Coronary artery (tissue), 2 donors: ENCODE results near the gene DSCAM.

Experiments
- DNase-seq: peaks from one replicate; pipeline ENCODE4 v3.0.0-alpha.2; 2017; ENCODE audit warnings: low spot score
- H3K27ac ChIP-seq, 2 donors: fragments of 200-600 bp; sonication (generic); one replicate each; pipeline ENCODE4 v1.5.1; 2016 to 2019
- H3K4me3 ChIP-seq: fragments of 200-600 bp; sonication (generic); 2 replicates; pipeline ENCODE4 v1.5.1; 2016; ENCODE audit warnings: mild to moderate bottlenecking, moderate library complexity
- TF ChIP-seq, protein P1 (sequence below): fragments of 200-600 bp; sonication (generic); IDR thresholded peaks from one replicate; pipeline ENCODE4 v1.5.1; 2019; ENCODE audit warnings: antibody characterized with exemption

Gene DSCAM

DNA sequence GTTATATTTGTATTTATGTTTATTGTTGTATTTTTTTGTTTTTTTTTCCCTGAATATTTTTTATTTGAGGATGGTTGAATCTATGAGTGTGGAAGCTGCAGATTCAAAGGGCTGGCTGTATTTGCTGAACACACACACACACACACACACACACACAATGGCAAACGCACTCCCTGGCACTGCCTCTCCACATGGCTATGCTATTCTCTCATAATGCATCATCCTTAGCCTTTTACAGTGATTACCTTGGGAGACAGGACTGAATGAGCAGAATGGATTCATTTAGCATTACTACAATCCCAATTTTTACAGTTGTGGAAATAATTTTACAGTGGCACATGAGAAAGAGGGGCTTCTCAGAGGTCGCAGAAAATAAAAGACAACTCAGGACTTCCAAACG is 589.6 kb downstream of the DSCAM start:
- H3K4me3 ChIP-seq: no peak overlapping the region
- TF ChIP-seq, protein P1, sequence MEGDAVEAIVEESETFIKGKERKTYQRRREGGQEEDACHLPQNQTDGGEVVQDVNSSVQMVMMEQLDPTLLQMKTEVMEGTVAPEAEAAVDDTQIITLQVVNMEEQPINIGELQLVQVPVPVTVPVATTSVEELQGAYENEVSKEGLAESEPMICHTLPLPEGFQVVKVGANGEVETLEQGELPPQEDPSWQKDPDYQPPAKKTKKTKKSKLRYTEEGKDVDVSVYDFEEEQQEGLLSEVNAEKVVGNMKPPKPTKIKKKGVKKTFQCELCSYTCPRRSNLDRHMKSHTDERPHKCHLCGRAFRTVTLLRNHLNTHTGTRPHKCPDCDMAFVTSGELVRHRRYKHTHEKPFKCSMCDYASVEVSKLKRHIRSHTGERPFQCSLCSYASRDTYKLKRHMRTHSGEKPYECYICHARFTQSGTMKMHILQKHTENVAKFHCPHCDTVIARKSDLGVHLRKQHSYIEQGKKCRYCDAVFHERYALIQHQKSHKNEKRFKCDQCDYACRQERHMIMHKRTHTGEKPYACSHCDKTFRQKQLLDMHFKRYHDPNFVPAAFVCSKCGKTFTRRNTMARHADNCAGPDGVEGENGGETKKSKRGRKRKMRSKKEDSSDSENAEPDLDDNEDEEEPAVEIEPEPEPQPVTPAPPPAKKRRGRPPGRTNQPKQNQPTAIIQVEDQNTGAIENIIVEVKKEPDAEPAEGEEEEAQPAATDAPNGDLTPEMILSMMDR: no peak
- H3K27ac ChIP-seq: no peak overlapping the region
- DNase-seq: no peak

DNA sequence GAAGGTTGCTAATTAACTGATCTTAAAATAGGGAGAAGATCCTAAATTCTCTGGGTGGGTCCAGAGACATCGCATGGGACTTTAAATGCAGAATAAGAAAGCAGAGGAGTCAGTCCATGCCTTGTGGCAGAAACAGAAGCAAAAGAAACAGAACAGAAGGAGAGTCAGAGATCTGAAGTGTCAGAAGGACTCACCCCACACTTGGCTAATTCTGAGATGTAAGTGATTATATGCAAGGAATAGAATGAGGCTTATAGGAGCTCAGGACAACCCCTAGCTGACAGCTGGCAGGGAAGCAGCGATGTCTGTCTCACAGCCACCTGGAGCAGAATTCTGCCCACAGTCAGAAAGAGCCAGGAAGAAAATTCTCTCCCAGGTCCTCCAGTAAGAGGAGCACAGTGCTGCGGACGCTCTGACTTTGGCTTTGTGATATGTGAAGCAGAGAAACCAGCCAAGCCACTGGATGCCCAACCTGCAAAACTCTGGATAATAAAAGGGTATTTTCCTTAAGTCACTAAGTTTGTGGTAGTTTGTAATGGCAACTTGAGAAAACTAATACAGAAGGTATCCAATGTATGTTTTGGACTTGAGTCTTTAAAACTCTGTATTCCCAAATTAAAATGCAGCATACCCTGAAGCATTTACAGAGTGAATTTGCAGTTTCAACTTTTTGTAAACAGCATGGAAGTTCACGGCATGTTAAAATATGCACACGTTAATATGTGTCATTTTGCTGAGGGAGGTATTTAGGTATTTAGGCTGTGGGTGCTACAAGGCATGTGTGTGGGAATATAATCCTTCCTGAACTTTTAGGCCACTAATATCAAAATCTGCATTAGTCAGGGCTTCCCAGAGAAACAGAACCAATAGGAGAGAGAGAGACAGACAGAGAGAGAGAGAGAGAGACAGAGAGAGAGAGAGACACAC is 591.2 kb downstream of the DSCAM start:
- no peak for DNase-seq
- TF ChIP-seq, protein P1: no peak
- H3K4me3 ChIP-seq: no peak overlapping the region
- H3K27ac ChIP-seq: no peak overlapping the region

DNA sequence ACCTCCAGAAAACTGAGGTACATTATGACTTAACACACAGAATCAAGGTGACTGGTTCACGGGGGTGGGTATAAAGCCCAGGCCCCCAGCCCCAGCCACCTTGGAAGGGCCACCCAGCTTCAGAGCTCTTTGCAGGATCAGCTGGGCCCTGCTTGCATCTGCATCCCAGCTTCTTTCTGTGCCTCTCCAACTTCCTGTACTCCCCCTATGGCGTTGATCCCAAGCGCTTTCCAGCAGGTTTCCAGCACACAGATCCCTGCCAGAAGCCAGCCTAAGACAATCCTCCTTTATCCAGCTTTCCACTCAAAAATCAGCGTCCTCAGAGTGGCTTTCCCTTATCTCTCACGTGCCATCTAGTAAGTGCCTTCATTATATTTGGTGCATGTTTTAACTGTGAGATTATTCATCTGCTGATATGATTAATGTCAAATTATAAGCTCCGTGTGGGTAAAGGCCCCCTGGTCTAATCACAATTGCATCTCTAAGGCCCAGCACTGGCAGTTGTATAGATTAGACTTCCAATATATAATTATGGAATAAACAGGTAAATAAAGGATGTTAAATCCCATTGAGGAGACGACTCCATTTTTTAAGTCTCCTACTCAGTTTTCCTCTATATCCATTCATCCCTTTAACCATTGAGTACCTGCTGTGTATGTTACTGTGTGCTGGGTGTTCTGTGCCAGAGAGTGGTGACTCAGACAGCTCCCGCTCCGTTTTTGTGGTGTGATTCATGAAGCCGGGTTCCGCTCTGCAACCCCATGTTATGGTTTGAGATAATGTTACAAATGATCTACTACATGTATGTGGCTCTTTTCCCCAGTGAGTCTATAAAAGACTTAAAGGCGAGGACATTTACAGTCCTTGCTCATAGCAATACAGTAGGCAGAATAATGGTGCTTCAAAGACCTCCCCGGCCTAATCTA is 592.2 kb downstream of the DSCAM start:
- DNase-seq: no peak
- no peak overlapping the region for H3K4me3 ChIP-seq
- no peak overlapping the region for H3K27ac ChIP-seq
- TF ChIP-seq, protein P1: no peak

DNA sequence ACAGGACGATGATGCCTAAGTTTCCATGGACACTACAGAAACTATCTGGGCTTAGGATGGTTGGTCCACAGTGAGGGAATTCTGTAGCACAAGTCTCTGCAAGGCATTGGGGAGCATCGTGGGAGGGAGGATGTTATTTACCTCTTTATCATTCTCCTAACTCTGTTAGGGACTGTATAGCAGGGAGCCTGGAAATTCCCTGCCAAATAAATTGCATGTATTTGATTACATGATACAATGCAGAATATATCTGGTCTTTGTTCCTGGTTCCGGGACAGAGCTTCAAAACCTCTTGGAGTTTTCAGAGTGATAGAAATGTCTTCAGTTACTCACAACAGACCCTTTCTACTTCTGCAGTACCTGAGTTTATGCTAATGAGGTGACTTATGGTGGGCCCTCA is 593.8 kb downstream of the DSCAM start:
- TF ChIP-seq, protein P1: no peak
- Histone ChIP-seq H3K27ac (no peak overlapping the region), H3K4me3 (no peak overlapping the region)
- DNase-seq: no peak

DNA sequence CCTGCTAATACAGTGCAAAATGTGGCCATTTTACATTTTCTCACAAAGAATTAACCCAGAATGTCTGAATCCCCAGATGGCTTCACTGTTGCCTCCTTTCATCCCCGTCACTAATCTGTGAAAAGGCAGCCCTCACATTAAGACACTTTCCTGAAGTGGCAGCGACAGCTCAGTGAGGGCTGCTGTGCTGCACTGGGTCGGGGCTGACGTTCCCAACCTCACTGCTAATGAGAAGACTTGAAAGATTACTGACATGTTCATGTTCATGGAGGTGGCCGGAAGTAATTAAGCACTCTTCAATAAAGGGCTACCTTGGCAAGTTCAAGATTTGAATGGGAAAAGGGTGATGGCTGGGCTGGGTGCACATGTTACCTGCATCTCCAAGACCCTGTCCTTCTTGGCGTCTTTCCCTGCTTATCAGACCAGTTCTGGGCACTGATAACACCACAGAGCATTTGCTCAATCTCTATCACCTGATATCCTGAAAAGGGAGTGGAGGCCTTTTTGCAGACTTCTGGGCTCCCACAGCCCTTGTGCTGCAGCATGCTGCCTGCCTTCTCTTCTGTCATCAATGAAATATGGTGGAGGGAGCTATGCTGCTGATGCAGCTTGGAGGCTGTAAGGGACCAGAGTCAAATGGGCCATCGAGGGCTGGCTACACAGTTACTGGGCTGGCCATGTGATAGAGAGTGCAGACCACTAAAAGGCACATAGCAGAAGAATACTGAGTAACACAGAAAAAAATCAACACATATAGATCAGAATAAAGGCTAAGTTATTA is 596.3 kb downstream of the DSCAM start:
- no peak overlapping the region for H3K27ac ChIP-seq
- TF ChIP-seq, protein P1: no peak
- no peak overlapping the region for H3K4me3 ChIP-seq
- DNase-seq: no peak

DNA sequence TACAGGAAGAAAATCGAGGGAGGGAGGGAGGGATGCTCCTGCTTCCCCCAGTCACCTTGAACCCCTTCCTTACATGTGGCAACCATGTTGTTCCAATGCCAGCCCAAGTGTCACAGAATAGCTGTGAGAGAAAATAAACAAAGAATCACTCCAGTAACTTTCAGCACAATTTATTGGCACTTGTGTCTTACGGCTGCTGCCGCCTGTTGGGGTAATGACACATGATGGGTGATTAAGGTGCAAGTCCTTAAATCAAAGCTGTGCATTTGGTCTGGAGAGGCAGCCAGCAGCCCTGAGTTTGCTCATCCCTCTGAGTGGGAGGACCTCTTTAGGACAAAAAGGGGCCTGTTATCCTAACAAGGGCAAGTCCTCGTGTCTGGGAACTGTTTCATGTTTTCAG is 602.0 kb downstream of the DSCAM start:
- H3K4me3 ChIP-seq: no peak overlapping the region
- TF ChIP-seq, protein P1: no peak
- no peak for DNase-seq
- H3K27ac ChIP-seq: no peak overlapping the region
